ENCODE results near the gene GPR107. TPM values are rescaled to one million over a fixed set of nuclear protein-coding genes. Genes with fewer than 3 reads are reported as not detected.

Gene GPR107
- total and polyA plus RNA-seq, 2 of the 8 experiments (the other 6 are each of a cell fraction or from before 2014, with no cell fraction given), result 19.3 to 30.7 TPM

DNA sequence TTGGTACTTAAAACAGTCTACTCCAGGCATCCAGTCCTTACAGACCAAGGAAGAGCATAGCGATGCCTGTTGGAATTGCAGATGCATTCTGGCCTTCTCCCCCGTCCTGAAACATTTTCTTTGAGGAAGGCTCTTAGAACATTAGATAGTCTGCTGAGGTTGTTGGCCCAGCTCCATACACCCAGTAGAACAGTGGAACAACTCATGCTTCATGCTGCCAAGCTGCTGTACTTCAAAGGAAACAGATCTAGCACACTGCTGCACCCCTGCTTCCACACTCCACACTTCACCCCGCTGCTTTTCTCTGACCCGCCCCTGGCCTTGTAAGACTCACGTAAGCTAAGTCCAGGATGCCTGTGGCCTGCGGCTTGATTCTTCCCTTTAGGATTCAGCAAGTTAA lies 85.1 kb downstream of the GPR107 start:
- H3K4me3 ChIP-seq (ENCODE audit: extremely low read depth in 1 of 4, insufficient read depth in 2 of 4, low read depth in 3 of 4, low read length in 4 of 4), result no peak overlapping the region
- H4K91ac ChIP-seq (replicated peaks; ENCODE audit: insufficient read length, low read length), result peak overlapping the region; percentile 6
- peak overlapping the region; percentile 46; the same call in 1 of the 2 replicates for H2BK5ac ChIP-seq (ENCODE audit: low read depth, low read length)
- H2BK12ac ChIP-seq (ENCODE audit: low read depth, low read length), result peak overlapping the region; percentile 3; the same call in 1 of the 2 replicates
- CTCF ChIA-PET (ENCODE audit: partially characterized antibody), result interaction anchor here (0.6 to 1.4 kb wide), 7 partner anchors 14 to 182 kb away, joined by 3 to 5 read pairs (median 4); no protein-coding TSS in a partner anchor
- no peak overlapping the region for H2AFZ ChIP-seq (ENCODE audit: low read length)
- no peaks in the 10 kb centered on the region for H3K36me3 ChIP-seq (ENCODE audit: control insufficient read depth in 2 of 4, insufficient read depth in 4 of 4, low read length in 3 of 4)
- no peaks in the 10 kb centered on the region for H3K9me3 ChIP-seq (ENCODE audit: insufficient read depth in 2 of 2, low read depth in 1 of 2, low read length in 1 of 2)
- H2BK120ac ChIP-seq (replicated peaks; ENCODE audit: low read depth, low read length), result peak overlapping the region; percentile 0
- no peak overlapping the region for H3K4ac ChIP-seq (replicated peaks; ENCODE audit: insufficient read length, low read depth, low read length)
- peak overlapping the region; percentile 9 to 67; a peak in 2 of 4 replicates for H3K4me2 ChIP-seq (ENCODE audit: insufficient read depth in 1 of 2, low read depth in 2 of 2, low read length in 2 of 2)
- no peak for FAIRE-seq
- no peak overlapping the region for H4K8ac ChIP-seq (ENCODE audit: extremely low read depth, insufficient read depth, low read length)
- no peaks in the 10 kb centered on the region for H3K23me2 ChIP-seq (ENCODE audit: low read depth, low read length)
- H2BK20ac ChIP-seq (ENCODE audit: low read length), result peak overlapping the region; percentile 24; the same call in 1 of the 2 replicates
- peak overlapping the region; percentile 96; the same call in 1 of the 2 replicates for H2BK15ac ChIP-seq (ENCODE audit: low read length)
- WGBS, 2 experiments (ENCODE audit: extremely low coverage in 1 of 2, insufficient coverage in 1 of 2, insufficient read length in 1 of 2, insufficient replicate concordance in 2 of 2, low coverage in 1 of 2, low lambda C conversion rate in 2 of 2, missing lambda C conversion rate in 1 of 2), result 91% methylated on average over 6 of the region's 6 CpGs; no CpG with 5 or more reads in 1 of the 2 experiments
- no peak overlapping the region for H3K27ac ChIP-seq (ENCODE audit: low read depth, low read length)
- H3K9ac ChIP-seq (replicated peaks in 1 of 4; ENCODE audit: extremely low read depth in 1 of 4, low read depth in 3 of 4, low read length in 3 of 4), result no peak overlapping the region
- H4K5ac ChIP-seq (ENCODE audit: insufficient read length, low read depth, low read length), result peak overlapping the region; percentile 20
- H3K4me1 ChIP-seq (replicated peaks in 1 of 4; ENCODE audit: control insufficient read depth in 3 of 4, insufficient read depth in 4 of 4, low read length in 3 of 4), result peaks cover 13 to 29% (median 19%) of the 10 kb centered on the region in 4 experiments
- no peaks in the 10 kb centered on the region for H4K20me1 ChIP-seq (replicated peaks in 1 of 2; ENCODE audit: control insufficient read depth in 1 of 2, insufficient read depth in 2 of 2, low read length in 2 of 2)
- H2AK5ac ChIP-seq (ENCODE audit: low read depth, low read length), result peak overlapping the region; percentile 96; the same call in 1 of the 2 replicates
- POLR2A ChIA-PET (ENCODE audit: partially characterized antibody), result interaction anchor here (0.7 kb wide), 1 partner anchor 69 kb away, joined by 3 read pairs; no protein-coding TSS in a partner anchor
- H3K56ac ChIP-seq (replicated peaks; ENCODE audit: insufficient read length, low read depth, low read length), result no peak overlapping the region
- no peak for DNase-seq (ENCODE audit: low read depth in 1 of 2, low spot score in 2 of 2)
- no peak overlapping the region for H3K14ac ChIP-seq (ENCODE audit: insufficient read length)
- no peaks in the 10 kb centered on the region for H3K79me1 ChIP-seq (ENCODE audit: low read depth, low read length)
- H3K79me2 ChIP-seq (ENCODE audit: control insufficient read depth in 1 of 2, insufficient read depth in 2 of 2, low read length in 2 of 2), result no peaks in the 10 kb centered on the region
- no peak overlapping the region for H3K23ac ChIP-seq (ENCODE audit: insufficient read length)
- H3K18ac ChIP-seq (ENCODE audit: extremely low read depth, low read length), result peak overlapping the region; percentile 14; the same call in 1 of the 2 replicates
- H3K27me3 ChIP-seq (replicated peaks in 1 of 4; ENCODE audit: control insufficient read depth in 3 of 4, extremely low read depth in 1 of 4, insufficient read depth in 3 of 4, low read length in 3 of 4), result no peaks in the 10 kb centered on the region
- TF ChIP-seq, protein P1, sequence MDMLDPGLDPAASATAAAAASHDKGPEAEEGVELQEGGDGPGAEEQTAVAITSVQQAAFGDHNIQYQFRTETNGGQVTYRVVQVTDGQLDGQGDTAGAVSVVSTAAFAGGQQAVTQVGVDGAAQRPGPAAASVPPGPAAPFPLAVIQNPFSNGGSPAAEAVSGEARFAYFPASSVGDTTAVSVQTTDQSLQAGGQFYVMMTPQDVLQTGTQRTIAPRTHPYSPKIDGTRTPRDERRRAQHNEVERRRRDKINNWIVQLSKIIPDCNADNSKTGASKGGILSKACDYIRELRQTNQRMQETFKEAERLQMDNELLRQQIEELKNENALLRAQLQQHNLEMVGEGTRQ (IDR thresholded peaks at IDR 0.05; ENCODE audit: low read length), result no peak
- no peak for TF ChIP-seq POLR2A (IDR thresholded peaks at IDR 0.05; ENCODE audit: control extremely low read depth in 1 of 2, low read depth in 2 of 2, low read length in 2 of 2)
- no peak for TF ChIP-seq ZNF274 (IDR thresholded peaks at IDR 0.05; ENCODE audit: borderline replicate concordance, extremely low read depth, low read length)
- no peak for TF ChIP-seq CHD2 (IDR thresholded peaks at IDR 0.05; ENCODE audit: low read length)
- TF ChIP-seq CREB1 (IDR thresholded peaks at IDR 0.05), result no peak
- no peak for TF ChIP-seq RXRA (IDR thresholded peaks at IDR 0.05; ENCODE audit: insufficient read depth, low read depth, low read length)
- TF ChIP-seq, protein P2, sequence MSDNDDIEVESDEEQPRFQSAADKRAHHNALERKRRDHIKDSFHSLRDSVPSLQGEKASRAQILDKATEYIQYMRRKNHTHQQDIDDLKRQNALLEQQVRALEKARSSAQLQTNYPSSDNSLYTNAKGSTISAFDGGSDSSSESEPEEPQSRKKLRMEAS (IDR thresholded peaks at IDR 0.05), result no peak
- TF ChIP-seq RAD21 (IDR thresholded peaks at IDR 0.05 in 1 of 2, conservative IDR thresholded peaks at IDR 0.05 in 1 of 2; ENCODE audit: low read depth in 2 of 2, low read length in 2 of 2), result no peak
- TF ChIP-seq NRF1 (IDR thresholded peaks at IDR 0.05; ENCODE audit: low read depth, low read length), result no peak
- TF ChIP-seq RFX5 (IDR thresholded peaks at IDR 0.05; ENCODE audit: borderline replicate concordance, low read depth, low read length), result no peak
- no peak for TF ChIP-seq TAF7 (optimal IDR thresholded peaks at IDR 0.05; ENCODE audit: borderline replicate concordance, low read depth, low read length)
- TF ChIP-seq SRF (IDR thresholded peaks at IDR 0.05; ENCODE audit: low read depth, low read length), result no peak
- TF ChIP-seq EGR1 (IDR thresholded peaks at IDR 0.05; ENCODE audit: borderline replicate concordance, low read depth, low read length), result no peak
